Fibroblast of upper back skin (primary cell): ENCODE measurements around the gene VASP.

Source experiments
- DNase-seq: peaks from one replicate; pipeline ENCODE4 v3.0.0-alpha.2; 2013

VASP gene

GRCh38 chr19:45506989-45507871 is at the start of gene VASP:
Gene VASP, plus strand, starts transcription at chr19:45507479. Its CDS starts 293 bp downstream, at chr19:45507772.
- DNase-seq: peak; percentile 86

DNA sequence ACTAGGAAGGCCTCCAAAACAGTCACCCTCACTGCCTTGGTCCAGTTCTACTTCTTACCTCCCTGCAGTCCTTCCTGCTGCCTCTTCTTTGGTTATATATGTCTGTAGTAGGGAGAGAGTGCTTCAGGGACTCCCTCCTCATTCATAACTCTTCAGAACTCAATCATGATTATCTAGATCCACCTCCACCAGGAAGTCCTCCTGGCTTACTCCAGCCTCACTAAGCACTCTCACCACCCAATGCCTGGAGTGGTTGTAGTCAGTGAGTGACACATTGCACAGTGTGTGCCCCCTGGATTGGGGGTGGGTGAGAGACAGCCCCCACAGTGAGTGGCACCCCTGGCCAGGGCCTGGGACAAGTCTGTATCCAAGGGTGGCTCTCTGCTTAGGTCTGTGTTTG is 49.5 kb upstream of the VASP start:
- DNase-seq: no peak

- no peak for DNase-seq
These were observed 46.4 kb upstream of the VASP start for GRCh38 chr19:45460807-45461347.

DNA sequence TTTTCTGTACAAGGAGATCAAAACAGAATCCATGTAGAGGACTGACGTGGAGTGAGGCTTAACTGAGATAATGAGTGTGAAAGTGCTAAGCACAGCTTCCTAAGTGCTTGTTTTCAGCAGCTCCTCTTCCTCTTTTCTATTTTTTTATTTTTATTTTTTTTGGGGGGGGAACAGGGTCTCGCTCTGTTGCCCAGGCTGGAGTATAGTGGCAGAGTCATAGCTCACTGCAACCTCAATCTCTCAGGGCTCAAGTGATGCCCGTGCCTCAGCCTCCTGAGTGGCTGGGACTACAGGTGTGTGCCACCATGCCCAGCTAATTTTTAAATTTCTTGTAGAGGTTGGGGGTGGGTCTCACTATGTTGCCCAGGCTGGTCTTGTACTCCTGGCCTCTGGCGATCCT is 45.1 kb upstream of the VASP start:
- no peak for DNase-seq

DNA sequence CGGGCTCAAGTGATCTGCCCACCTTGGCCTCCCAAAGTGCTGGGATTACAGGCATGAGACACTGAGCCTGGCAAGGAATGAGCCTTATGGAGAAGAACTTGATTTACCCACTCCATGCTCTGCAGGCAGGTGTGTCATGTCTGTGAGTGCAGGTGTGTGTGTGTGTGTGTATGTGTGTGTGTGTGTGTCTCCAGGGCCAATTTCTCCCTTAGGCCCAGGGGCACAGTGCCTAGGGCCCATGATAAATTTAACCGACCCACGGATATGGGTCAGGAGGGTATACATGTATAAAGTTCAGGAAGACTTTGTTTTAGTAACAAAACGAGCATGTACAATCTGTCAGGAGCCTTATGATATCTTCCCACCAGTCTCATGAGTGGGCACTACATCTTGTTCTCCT is 44.0 kb upstream of the VASP start:
- DNase-seq: no peak

GRCh38 chr19:45464274-45464673 is 43.0 kb upstream of the VASP start:
- DNase-seq: no peak

DNA sequence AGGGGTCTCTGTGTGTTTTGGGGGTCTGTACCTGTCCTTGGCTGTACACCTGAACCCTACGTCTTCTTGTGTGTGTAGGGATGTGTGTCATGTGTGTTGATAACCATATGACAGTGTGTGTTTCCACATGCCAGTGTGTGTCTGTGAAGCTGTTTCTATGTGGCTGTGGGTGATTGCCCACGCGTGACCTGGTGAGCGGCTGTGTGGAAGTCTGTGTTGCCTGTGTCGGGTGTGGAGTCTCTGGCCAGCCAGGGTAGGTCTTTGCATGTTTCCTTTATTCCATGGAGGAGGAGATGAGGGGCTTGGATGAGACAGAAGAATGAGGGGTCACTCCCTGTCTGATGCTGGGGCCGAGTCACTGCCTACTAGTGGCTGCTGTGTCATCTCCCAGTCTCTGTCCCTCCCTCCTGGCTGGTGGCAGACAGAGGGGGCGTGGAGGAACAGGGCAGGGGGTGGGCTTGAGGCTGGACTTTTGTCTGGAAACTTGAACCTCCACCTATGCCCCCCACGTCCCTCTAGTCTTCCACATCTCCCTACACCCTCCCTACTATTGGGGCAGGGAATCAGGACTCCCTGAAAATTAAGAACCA is 42.3 kb upstream of the VASP start:
- no peak for DNase-seq

DNA sequence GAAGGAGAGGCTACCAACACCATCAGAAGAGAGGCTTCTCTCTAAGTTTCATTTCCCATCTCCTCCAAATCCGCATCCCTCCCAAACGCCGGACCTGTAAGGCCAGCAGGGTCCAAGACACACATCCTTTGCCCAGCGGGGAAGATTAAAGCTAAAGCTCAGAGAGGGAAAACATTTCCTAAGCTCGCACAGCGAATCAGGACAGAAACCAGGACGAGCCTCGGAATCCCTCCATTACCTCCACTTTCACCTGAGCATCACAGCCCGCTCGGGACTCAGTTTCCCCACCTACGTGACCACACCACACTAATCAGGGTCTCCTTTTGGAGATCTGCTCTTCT is 40.2 kb upstream of the VASP start:
- no peak for DNase-seq

DNA sequence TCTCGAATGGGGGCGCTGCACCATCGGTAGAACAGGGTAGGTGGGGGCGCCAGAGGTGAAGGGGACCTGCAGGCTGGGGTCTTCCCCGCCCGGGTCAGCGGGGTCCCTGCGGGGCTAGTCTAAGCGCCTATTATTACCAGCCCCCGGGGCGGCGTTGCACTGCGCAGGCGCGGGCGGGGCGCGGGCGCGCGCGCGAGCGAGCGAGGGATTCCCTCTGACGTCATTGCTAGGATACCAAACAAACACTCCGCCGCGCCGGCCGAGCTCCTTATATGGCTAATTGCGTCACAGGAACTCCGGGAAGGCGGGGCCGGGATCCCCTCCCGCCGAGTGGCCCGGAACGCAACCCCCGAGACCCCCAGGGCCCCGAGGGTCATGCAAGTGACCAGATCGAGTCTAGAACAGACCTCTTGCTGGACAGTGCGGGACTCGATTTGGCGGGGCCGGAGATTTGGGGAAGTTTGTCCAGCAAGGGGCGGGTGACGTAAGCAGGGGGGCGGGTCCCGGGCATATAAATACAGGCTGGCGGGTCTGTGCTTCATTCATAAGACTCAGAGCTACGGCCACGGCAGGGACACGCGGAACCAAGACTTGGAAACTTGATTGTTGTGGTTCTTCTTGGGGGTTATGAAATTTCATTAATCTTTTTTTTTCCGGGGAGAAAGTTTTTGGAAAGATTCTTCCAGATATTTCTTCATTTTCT is 39.7 kb upstream of the VASP start, which contains the start of gene FOSB:
Gene FOSB, plus strand, starts transcription at position 541 of the 703 bp plus-strand sequence. CDS start 591 bp downstream, outside the sequence.
- DNase-seq: peak; percentile 96

DNA sequence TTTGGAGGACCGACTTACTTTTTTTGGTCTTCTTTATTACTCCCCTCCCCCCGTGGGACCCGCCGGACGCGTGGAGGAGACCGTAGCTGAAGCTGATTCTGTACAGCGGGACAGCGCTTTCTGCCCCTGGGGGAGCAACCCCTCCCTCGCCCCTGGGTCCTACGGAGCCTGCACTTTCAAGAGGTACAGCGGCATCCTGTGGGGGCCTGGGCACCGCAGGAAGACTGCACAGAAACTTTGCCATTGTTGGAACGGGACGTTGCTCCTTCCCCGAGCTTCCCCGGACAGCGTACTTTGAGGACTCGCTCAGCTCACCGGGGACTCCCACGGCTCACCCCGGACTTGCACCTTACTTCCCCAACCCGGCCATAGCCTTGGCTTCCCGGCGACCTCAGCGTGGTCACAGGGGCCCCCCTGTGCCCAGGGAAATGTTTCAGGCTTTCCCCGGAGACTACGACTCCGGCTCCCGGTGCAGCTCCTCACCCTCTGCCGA is 39.1 kb upstream of the VASP start:
- no peak for DNase-seq

DNA sequence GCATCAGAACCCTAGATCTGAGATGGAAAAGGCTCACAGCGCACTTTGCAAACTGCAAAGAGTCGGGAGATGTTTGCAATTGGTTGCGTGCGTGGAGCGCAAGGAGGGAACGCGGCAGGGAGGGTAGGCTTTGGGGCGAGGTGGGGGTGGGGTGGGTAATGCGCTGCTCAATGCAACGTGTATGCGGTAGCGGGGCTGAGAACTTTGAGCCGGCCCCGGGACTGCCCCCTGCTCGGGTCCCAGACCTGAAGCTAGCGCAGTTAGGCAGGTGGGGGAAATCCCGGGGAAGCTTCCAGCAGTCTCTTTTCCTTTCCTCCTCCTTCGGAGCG is 38.5 kb upstream of the VASP start:
- peak; percentile 23 for DNase-seq

DNA sequence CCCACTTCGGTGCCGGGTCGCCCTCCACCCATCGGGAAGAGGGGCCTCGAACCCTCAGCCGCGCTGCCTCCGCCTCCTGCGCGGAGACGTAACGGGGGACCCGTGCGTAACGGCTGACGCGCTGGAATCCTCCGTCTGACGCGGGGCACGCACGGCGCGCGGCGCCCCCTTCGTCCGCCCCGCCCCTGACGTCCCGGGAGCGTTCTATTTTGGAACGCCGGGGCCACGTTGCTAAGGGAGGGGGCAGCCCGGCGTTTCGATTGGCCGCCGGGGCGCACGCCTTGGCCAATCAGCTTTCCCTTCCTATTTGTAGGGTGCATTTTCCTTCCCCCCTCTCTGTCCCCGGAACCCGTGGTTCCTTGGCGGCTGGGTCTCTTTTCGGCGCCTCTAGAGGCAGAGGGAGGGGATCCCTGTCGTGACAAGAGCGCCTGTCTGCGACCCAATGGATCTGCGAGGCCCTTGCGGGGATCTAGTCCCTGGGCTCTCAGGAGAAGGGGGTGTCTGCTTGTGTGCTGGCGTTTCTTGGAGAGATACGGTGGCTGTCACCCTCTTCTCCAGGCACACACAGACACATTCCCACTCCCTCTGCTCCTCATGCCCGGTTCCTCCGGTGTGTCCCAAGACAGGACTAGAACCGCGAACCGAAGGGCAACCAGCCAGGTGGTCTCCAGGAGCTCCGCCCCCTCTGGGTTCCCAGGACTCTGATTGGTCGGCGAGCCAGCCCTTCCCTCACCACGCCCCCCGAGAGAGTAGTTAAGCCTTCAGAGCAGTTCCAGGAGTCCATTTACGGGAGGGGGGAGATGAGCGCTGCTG is 37.9 kb upstream of the VASP start:
- DNase-seq: peak; percentile 95

GRCh38 chr19:45469945-45470761 is 37.1 kb upstream of the VASP start:
- DNase-seq: peak; percentile 36

DNA sequence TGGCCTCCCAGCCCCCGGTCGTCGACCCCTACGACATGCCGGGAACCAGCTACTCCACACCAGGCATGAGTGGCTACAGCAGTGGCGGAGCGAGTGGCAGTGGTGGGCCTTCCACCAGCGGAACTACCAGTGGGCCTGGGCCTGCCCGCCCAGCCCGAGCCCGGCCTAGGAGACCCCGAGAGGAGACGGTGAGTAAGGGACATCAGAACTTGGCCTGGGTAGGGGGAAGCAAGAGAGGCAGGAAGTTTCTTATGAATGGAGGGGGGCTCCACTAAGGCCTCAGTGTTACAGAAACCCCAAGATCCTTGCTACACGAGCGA is 36.6 kb upstream of the VASP start:
- DNase-seq: no peak

GRCh38 chr19:45471111-45471930 is 36.0 kb upstream of the VASP start:
- DNase-seq: no peak

DNA sequence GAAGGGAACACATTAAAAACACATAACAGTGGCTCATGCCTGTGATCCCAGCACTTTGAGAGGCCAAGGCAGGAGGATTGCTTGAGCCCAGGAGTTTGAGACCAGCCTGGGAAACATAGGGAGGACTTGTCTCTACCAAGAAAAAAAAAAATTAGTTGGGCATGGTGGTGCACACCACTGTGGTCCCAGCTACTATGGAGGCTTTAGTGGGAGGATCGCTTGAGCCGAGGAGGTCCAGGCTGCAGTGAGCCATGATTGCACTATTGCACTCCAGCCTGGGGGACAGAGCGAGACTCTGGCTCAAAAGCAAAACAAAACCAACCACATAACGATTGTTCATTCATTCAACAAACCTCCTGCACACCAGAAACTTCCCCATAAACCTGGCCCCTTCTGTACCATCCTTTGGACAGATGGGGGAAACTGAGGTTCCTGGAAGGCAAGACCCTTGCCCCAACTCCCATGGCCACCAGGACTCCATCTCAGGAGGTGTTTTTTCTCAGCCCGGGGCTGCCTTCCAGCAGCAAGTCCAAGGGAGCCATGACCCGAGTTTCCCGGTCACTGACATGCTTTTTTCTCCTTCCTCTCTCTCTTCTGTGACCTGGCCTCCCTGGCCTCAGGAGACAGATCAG is 35.2 kb upstream of the VASP start:
- no peak for DNase-seq

- DNase-seq: no peak
These were observed 34.5 kb upstream of the VASP start for GRCh38 chr19:45472563-45473366.

DNA sequence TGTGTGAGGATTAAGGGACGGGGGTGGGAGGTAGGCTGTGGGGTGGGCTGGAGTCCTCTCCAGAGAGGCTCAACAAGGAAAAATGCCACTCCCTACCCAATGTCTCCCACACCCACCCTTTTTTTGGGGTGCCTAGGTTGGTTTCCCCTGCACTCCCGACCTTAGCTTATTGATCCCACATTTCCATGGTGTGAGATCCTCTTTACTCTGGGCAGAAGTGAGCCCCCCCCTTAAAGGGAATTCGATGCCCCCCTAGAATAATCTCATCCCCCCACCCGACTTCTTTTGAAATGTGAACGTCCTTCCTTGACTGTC is 34.0 kb upstream of the VASP start:
- no peak for DNase-seq

GRCh38 chr19:45473682-45474605 is 33.3 kb upstream of the VASP start:
- no peak for DNase-seq
